H4 (cell line): Measurements from ENCODE around the gene MAP4K1. TPM values are rescaled to one million over a fixed set of nuclear protein-coding genes. Genes with fewer than 3 reads are reported as not detected.

ENCODE experiments used
- DNase-seq: peaks from one replicate; pipeline ENCODE4 v3.0.0-alpha.2; 2015; ENCODE audit warnings: low spot score
- total RNA-seq: library from RNA; depleted of rRNA; stranded (reverse); fragments of >200 nt; shearing (Covaris generic); gene quantifications from 2 replicates; pipeline ENCODE4 v1.2.3, GENCODE V29; 2014; rRNA removed

MAP4K1 gene
- total RNA-seq, 1 experiment from 2014 or later = 0.29 TPM

GRCh38 chr19:38544569-38545315, 73.0 kb downstream of the MAP4K1 start:
- DNase-seq = no peak

- DNase-seq = peak; percentile 93
Measured at GRCh38 chr19:38543807-38544568, 73.8 kb downstream of the MAP4K1 start.

GRCh38 chr19:38543286-38543806, 74.4 kb downstream of the MAP4K1 start:
- no peak for DNase-seq

- DNase-seq = no peak
Measured at GRCh38 chr19:38542040-38542439, 75.7 kb downstream of the MAP4K1 start.

- no peak for DNase-seq
Measured at GRCh38 chr19:38539751-38540150, 78.0 kb downstream of the MAP4K1 start.

GRCh38 chr19:38538793-38539528, 78.8 kb downstream of the MAP4K1 start:
- DNase-seq = no peak

GRCh38 chr19:38538386-38538785, 79.4 kb downstream of the MAP4K1 start:
- DNase-seq = no peak

Other genes starting within 250 kb of the MAP4K1 start
- gene PSMD8, start 243.4 kb downstream of the MAP4K1 start, total RNA-seq = 743 and 838 TPM in 2 replicates
- 0.08 and 0.14 TPM in 2 replicates for gene GGN, start 229.9 kb downstream of the MAP4K1 start, total RNA-seq
- gene SPRED3, start 229.3 kb downstream of the MAP4K1 start, total RNA-seq = 0.10 and 1.4 TPM in 2 replicates
- gene FAM98C, start 214.9 kb downstream of the MAP4K1 start, total RNA-seq = 15.6 and 19.7 TPM in 2 replicates
- gene RASGRP4, start 191.7 kb downstream of the MAP4K1 start, total RNA-seq = 0.62 TPM in 1 of 2 replicates, not detected in the other
- not detected in 2 replicates for gene RYR1, start 184.3 kb downstream of the MAP4K1 start, total RNA-seq
- 980 and 1,233 TPM in 2 replicates for gene EIF3K, start 1.2 kb upstream of the MAP4K1 start, total RNA-seq
- gene ACTN4, start 29.7 kb upstream of the MAP4K1 start, total RNA-seq = 157 and 262 TPM in 2 replicates
- gene CAPN12, start 126.5 kb upstream of the MAP4K1 start, total RNA-seq = not detected in 2 replicates
- gene LGALS7, start 155.6 kb upstream of the MAP4K1 start, total RNA-seq = not detected in 2 replicates
- not detected in 2 replicates for gene LGALS7B, start 171.2 kb upstream of the MAP4K1 start, total RNA-seq
- gene LGALS4, start 195.0 kb upstream of the MAP4K1 start, total RNA-seq = 0.54 and 1.3 TPM in 2 replicates
- gene ECH1, start 213.8 kb upstream of the MAP4K1 start, total RNA-seq = 73.8 and 108 TPM in 2 replicates
- 249 and 281 TPM in 2 replicates for gene HNRNPL, start 232.0 kb upstream of the MAP4K1 start, total RNA-seq